GM13977 (cell line): ENCODE measurements around the gene IGSF5.
"Not testable (repeated sequence)": the region's sequence is repeated elsewhere in the genome, so short reads cannot be mapped to it uniquely, and the experiment has no call there.

Experiments
- DNase-seq: peaks from one replicate; pipeline ENCODE4 v3.0.0; 2012; ENCODE audit warnings: low spot score
- in situ Hi-C: fragments of 300-500 bp; cut with MboI; formaldehyde crosslinking; loops from one replicate; pipeline ENCODE4 v1.12.0; 2022; ENCODE audit warnings: low sequenced_read_pairs, low pct_unique_long_range_greater_than_20kb, mixed read lengths, inconsistent platforms; ENCODE audit not compliant: unreplicated experiment
- TF ChIP-seq, protein P1 (sequence below): IDR thresholded peaks from 2 replicates; pipeline ENCODE4 v1.5.1; 2012; ENCODE audit warnings: mild to moderate bottlenecking, control low read depth; ENCODE audit not compliant: insufficient read depth; ENCODE audit errors: extremely low read depth, missing control alignments

Gene IGSF5

DNA sequence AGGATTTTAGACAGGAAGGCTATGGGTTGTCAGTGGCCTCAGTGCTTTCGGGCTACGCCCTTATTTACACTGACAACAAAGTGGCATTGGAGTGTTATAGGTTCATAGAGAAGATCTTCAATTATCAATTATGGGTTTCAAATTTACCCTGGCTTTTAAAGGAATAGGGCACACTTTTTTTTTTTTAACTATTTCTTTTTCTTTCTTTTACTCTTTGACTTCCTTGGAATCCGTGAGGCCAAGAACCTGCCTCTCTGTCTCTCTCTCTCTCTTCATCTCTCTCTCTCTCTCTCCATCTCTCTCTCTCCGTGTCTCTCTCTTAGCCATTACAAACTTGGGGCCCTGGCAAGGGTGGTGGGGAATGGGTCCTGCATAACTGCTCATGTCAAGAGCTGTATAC, at the start of gene IGSF5:
TSS of gene IGSF5 (plus strand) at position 301 of the 400 bp plus-strand sequence. CDS start 327 bp downstream, outside the sequence.
- DNase-seq, in situ Hi-C loops: not testable (repeated sequence)

GRCh38 chr21:39696196-39696595, 48.8 kb upstream of the IGSF5 start:
- TF ChIP-seq, protein P1, sequence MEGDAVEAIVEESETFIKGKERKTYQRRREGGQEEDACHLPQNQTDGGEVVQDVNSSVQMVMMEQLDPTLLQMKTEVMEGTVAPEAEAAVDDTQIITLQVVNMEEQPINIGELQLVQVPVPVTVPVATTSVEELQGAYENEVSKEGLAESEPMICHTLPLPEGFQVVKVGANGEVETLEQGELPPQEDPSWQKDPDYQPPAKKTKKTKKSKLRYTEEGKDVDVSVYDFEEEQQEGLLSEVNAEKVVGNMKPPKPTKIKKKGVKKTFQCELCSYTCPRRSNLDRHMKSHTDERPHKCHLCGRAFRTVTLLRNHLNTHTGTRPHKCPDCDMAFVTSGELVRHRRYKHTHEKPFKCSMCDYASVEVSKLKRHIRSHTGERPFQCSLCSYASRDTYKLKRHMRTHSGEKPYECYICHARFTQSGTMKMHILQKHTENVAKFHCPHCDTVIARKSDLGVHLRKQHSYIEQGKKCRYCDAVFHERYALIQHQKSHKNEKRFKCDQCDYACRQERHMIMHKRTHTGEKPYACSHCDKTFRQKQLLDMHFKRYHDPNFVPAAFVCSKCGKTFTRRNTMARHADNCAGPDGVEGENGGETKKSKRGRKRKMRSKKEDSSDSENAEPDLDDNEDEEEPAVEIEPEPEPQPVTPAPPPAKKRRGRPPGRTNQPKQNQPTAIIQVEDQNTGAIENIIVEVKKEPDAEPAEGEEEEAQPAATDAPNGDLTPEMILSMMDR, result no peak
- in situ Hi-C loops, result no loop called here
- no peak for DNase-seq

DNA sequence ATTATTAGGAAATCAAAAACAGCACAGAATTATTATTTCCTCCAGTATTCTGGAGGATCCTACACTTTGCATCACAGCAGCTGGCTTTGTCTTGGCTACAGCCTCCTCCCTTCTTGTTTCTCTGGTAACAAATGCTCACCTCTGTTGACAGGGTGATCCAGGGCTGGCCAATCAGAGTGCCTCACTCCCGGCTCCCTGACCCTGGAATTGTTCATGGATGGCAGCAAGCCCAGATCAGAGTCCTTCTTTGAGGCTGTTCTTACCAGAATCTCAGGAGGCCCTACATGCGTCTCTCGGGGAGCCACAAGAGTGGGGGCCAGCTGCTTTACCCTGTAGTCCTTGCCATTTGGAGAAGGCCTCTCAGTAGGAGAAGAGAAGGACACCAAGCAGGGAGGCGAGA, 48.4 kb upstream of the IGSF5 start:
- DNase-seq, result no peak
- TF ChIP-seq, protein P1, result no peak
- in situ Hi-C loops, result no loop called here

GRCh38 chr21:39700318-39700717, 44.7 kb upstream of the IGSF5 start:
- DNase-seq, result no peak
- TF ChIP-seq, protein P1, result no peak
- in situ Hi-C loops, result no loop called here

DNA sequence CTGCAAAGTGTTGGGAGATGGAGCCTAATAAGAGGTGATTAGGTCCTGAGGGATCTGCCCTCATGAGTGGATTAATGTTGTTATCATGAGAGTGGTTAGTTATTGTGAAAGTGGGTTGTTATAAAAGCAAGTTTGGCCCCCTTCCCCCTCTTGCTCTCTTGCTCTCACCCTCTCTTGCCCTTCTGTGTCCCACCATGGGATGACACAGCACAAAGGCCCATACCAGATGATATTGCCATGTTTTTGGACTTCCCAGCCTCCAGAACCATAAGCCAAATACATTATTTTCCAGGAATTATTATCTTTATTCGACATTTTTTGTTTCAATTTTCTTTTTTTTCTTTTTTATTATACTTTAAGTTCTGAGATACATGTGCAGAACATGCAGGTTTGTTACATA, 41.4 kb upstream of the IGSF5 start:
- TF ChIP-seq, protein P1, result no peak
- in situ Hi-C loops, result no loop called here
- no peak for DNase-seq

- TF ChIP-seq, protein P1, result no peak
- DNase-seq, result no peak
- in situ Hi-C loops, result no loop called here
Measured at GRCh38 chr21:39705849-39706248, 39.1 kb upstream of the IGSF5 start.

DNA sequence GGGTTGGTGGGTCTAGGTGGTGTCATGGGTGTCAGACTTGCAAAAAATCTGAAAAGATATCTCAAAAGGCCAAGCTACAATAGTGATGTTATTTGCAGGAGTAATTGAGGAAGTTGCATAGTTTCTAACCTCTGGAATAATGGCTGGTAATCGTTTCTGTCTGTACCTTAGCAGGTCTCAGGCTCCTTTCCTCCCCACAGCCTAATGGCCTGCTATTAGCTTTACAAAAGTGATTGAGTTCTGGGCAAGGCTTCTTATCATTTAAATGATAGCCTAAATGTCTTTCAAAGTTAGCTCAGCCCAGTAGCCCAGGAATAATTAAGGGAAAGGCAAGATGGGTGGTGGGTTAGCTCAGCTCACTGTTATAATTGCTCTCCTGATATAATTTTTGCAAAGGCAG, 37.7 kb upstream of the IGSF5 start:
- TF ChIP-seq, protein P1, result no peak
- in situ Hi-C loops, result no loop called here
- DNase-seq, result no peak
